ENCODE measurements around the gene CTDSPL.

GRCh38 chr3:37887062-37887461, 25.4 kb downstream of the CTDSPL start:
- TF ChIP-seq EZH2 (IDR thresholded peaks at IDR 0.05) (no peak), POLR2A (IDR thresholded peaks at IDR 0.05; ENCODE audit: borderline replicate concordance, extremely low read depth, insufficient read depth, insufficient read length) (no peak), EGR1 (IDR thresholded peaks at IDR 0.05; ENCODE audit: low read depth) (no peak), SIN3A (IDR thresholded peaks at IDR 0.05; ENCODE audit: low read depth) (no peak), EZH2phosphoT487 (IDR thresholded peaks at IDR 0.05; ENCODE audit: borderline replicate concordance) (no peak), SP1 (IDR thresholded peaks at IDR 0.05; ENCODE audit: low read depth) (no peak), RAD21 (IDR thresholded peaks at IDR 0.05; ENCODE audit: low read depth) (no peak), SRF (IDR thresholded peaks at IDR 0.05; ENCODE audit: low read depth) (no peak)
- TF ChIP-seq, protein P1, sequence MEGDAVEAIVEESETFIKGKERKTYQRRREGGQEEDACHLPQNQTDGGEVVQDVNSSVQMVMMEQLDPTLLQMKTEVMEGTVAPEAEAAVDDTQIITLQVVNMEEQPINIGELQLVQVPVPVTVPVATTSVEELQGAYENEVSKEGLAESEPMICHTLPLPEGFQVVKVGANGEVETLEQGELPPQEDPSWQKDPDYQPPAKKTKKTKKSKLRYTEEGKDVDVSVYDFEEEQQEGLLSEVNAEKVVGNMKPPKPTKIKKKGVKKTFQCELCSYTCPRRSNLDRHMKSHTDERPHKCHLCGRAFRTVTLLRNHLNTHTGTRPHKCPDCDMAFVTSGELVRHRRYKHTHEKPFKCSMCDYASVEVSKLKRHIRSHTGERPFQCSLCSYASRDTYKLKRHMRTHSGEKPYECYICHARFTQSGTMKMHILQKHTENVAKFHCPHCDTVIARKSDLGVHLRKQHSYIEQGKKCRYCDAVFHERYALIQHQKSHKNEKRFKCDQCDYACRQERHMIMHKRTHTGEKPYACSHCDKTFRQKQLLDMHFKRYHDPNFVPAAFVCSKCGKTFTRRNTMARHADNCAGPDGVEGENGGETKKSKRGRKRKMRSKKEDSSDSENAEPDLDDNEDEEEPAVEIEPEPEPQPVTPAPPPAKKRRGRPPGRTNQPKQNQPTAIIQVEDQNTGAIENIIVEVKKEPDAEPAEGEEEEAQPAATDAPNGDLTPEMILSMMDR (IDR thresholded peaks at IDR 0.05 in 2 of 3, conservative IDR thresholded peaks at IDR 0.05 in 1 of 3; ENCODE audit: borderline replicate concordance in 1 of 3, insufficient read depth in 1 of 3, low read depth in 2 of 3, low read length in 2 of 3): no peak

Data from HCT116 (cell line).